Measurements from ENCODE around the gene RERE. TPM values are rescaled to one million over a fixed set of nuclear protein-coding genes. Genes with fewer than 3 reads are reported as not detected.

Gene RERE
- total and polyA plus RNA-seq, 2 donors (not counting 3 experiments of a cell fraction or from before 2014, with no cell fraction given) = 14.1 to 113 TPM

DNA sequence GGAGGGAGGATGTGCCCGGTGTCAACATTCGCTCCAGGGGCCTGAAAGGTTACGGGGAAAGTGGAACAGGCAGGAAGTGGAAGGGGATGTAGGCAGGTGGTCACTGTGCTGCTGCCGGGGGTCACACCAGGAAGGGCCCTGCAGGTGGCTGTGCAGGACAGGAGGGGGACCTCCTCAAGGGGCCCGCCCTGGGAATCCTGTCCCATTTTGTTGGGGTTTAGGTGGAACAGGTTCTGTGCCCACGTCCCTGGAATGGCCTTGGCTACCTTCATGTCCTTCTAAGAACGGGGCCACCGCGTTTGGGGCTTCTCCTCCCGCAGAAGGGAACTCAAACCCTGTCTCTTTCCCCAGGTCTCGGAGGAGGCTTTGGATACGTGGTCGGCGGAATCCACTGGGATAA lies 487.6 kb downstream of the RERE start:
- H3K4me3 ChIP-seq (replicated peaks in 1 of 3; ENCODE audit: insufficient read depth in 1 of 3, low read depth in 1 of 3, low read length in 3 of 3) = no peak overlapping the region
- no peak for DNase-seq (ENCODE audit: low read depth, low spot score)
- H4K20me1 ChIP-seq (replicated peaks; ENCODE audit: control insufficient read depth, extremely low read depth, insufficient read depth, low read length) = no peaks in the 10 kb centered on the region
- BruUV-seq (replicated peaks) = no TSS peak
- H3K4me1 ChIP-seq (ENCODE audit: control insufficient read depth, extremely low read depth, insufficient read depth, low read length) = no peaks in the 10 kb centered on the region
- POLR2A ChIA-PET = no interaction called here
- no peak overlapping the region for H3K27ac ChIP-seq (ENCODE audit: insufficient read depth, low read depth, low read length)
- no peaks in the 10 kb centered on the region for H3K9me3 ChIP-seq (replicated peaks; ENCODE audit: control insufficient read depth, insufficient read depth, low read length)
- dilution Hi-C loops (cut with MboI; ENCODE audit: extremely low pct_ligation_motif_present, low sequenced_read_pairs) (no loop called here), intact Hi-C loops (cut with micrococcal nuclease) (no loop called here)
- H3K4me2 ChIP-seq (ENCODE audit: insufficient read depth, low read length) = no peak overlapping the region
- CTCF ChIA-PET = interaction anchor here (0.7 to 1.7 kb wide), 3 partner anchors 14 to 354 kb away, joined by 3 to 4 read pairs (median 3); no protein-coding TSS in a partner anchor
- no peak overlapping the region for H2AFZ ChIP-seq (ENCODE audit: low read depth, low read length)
- no peak for FAIRE-seq
- TF ChIP-seq POLR2A (IDR thresholded peaks at IDR 0.05; ENCODE audit: low read depth, low read length) (no peak), GATA2 (IDR thresholded peaks at IDR 0.05; ENCODE audit: insufficient read depth, insufficient read length, low read depth, low read length) (no peak), MYC (IDR thresholded peaks at IDR 0.05; ENCODE audit: low read depth, low read length) (no peak), EZH2 (IDR thresholded peaks at IDR 0.05; ENCODE audit: borderline replicate concordance, low read depth, low read length, severe bottlenecking) (no peak), MAX (IDR thresholded peaks at IDR 0.05; ENCODE audit: insufficient read depth, insufficient read length) (no peak), FOS (IDR thresholded peaks at IDR 0.05; ENCODE audit: borderline replicate concordance, insufficient read depth, low read length) (no peak), CTCF (IDR thresholded peaks at IDR 0.05; ENCODE audit: extremely low read depth in 1 of 2, insufficient read depth in 1 of 2, low read depth in 1 of 2, low read length in 2 of 2) (no peak), JUN (IDR thresholded peaks at IDR 0.05; ENCODE audit: borderline replicate concordance, insufficient read depth, insufficient read length, low read depth) (no peak), POLR2AphosphoS5 (IDR thresholded peaks at IDR 0.05; ENCODE audit: insufficient read depth, low read depth, low read length) (no peak)
- no peaks in the 10 kb centered on the region for H3K9me1 ChIP-seq (replicated peaks; ENCODE audit: control insufficient read depth, extremely low read depth, insufficient read depth, low read length)
- no peaks in the 10 kb centered on the region for H3K27me3 ChIP-seq (ENCODE audit: control insufficient read depth in 2 of 2, insufficient read depth in 2 of 2, low read length in 2 of 2)
- no peaks in the 10 kb centered on the region for H3K36me3 ChIP-seq (ENCODE audit: control insufficient read depth in 2 of 2, extremely low read depth in 1 of 2, insufficient read depth in 2 of 2, low read length in 2 of 2)
- H3K9ac ChIP-seq (replicated peaks; ENCODE audit: extremely low read depth, insufficient read depth, low read length) = no peak overlapping the region
- no peaks in the 10 kb centered on the region for H3K79me2 ChIP-seq (ENCODE audit: control insufficient read depth, insufficient read depth, low read length)
